SU-DHL-6 (cell line): ENCODE measurements around the gene FNDC11.
A peak's percentile ranks its signal among the peaks of the same experiment; 100 is the strongest.

Experiments
- EZH2phosphoT487 ChIP-seq: fragments of 200-600 bp; sonication (generic), shearing (Covaris generic); conservative IDR thresholded peaks from 2 replicates; pipeline ENCODE4 v1.6.1; 2018; ENCODE audit warnings: mild to moderate bottlenecking, antibody characterized with exemption, low read length, moderate library complexity, mixed read lengths
- TF ChIP-seq, protein P1 (sequence below): fragments of 200-600 bp; sonication (generic); IDR thresholded peaks from one replicate; pipeline ENCODE4 v1.5.1; 2017; ENCODE audit warnings: antibody characterized with exemption, mild to moderate bottlenecking, low read length, moderate library complexity; ENCODE audit not compliant: insufficient read depth, poor library complexity, severe bottlenecking

DNA sequence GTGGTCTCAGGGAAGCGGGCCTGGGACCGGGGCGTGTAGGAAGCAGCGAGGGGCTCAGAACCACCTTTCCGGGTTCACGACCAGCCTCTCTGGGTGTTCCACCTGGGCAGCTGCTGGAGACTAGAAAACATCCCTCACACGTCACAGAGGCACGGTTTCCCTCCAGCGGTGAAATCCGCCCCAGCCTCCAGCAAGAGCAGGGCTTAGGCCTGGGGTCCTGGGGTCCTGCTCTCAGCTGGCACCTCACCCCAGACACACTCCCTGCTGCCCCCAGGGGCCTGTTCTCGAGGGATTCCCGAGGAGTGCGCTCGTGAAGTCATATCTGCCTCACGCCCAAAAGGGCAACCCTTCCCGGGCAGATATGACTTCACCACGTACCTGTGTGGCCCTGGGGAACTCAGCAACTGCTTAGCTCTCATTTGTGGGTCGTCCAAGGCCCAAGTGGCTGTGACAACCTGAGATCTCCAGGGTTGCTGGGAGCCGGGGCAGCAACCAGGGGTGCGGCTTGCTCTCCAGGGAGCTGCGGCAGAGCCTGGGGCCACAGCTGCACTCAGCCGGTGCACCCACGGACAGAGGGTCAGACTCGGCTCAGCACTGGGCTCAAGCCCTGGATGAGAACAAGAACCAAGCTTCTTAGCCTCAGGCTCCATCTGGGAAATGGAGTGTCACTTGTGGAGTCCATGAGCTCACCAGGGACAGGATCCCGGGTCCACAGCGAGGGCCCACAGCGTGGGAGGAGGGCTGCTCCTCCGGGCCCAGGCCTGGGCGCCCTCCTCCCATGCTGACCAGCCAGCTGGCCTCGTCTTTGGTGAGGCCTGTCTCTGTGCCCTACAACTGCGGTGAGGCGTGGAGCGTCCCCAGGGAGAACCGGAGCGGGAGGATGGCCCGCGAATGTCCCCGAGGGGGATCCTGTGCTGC, 661 bp downstream of the FNDC11 start:
- TF ChIP-seq, protein P1, sequence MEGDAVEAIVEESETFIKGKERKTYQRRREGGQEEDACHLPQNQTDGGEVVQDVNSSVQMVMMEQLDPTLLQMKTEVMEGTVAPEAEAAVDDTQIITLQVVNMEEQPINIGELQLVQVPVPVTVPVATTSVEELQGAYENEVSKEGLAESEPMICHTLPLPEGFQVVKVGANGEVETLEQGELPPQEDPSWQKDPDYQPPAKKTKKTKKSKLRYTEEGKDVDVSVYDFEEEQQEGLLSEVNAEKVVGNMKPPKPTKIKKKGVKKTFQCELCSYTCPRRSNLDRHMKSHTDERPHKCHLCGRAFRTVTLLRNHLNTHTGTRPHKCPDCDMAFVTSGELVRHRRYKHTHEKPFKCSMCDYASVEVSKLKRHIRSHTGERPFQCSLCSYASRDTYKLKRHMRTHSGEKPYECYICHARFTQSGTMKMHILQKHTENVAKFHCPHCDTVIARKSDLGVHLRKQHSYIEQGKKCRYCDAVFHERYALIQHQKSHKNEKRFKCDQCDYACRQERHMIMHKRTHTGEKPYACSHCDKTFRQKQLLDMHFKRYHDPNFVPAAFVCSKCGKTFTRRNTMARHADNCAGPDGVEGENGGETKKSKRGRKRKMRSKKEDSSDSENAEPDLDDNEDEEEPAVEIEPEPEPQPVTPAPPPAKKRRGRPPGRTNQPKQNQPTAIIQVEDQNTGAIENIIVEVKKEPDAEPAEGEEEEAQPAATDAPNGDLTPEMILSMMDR: no peak
- TF ChIP-seq EZH2phosphoT487: 0 out of 2 replicates have a peak, but pooled peaks have one; percentile 16
